HepG2 (cell line): ENCODE results near the gene FKBP10. TPM values are rescaled to one million over a fixed set of nuclear protein-coding genes. Genes with fewer than 3 reads are reported as not detected.

Experiments
- BORCS8-MEF2B ChIP-seq: sonication (generic); formaldehyde crosslinking; IDR thresholded peaks from 2 replicates; pipeline ENCODE4 v1.8.0; 2022; ENCODE audit warnings: mild to moderate bottlenecking, missing genetic modification reagents
- CCDC6 ChIP-seq: sonication (generic); formaldehyde crosslinking; IDR thresholded peaks from 2 replicates; pipeline ENCODE4 v1.8.1; 2022; ENCODE audit warnings: mild to moderate bottlenecking, missing genetic modification reagents, moderate library complexity
- ELF4 ChIP-seq: sonication (generic); formaldehyde crosslinking; IDR thresholded peaks from 2 replicates; pipeline ENCODE4 v1.5.0; 2020; ENCODE audit warnings: missing genetic modification reagents, mild to moderate bottlenecking, moderate library complexity, borderline replicate concordance
- MYC ChIP-seq: sonication (generic); formaldehyde crosslinking; IDR thresholded peaks from 2 replicates; pipeline ENCODE4 v1.9.0; 2021; ENCODE audit warnings: missing genetic modification reagents, borderline replicate concordance
- POGZ ChIP-seq: sonication (generic); formaldehyde crosslinking; IDR thresholded peaks from 2 replicates; pipeline ENCODE4 v1.4.0; 2020; ENCODE audit warnings: mild to moderate bottlenecking, missing genetic modification reagents
- RAD21 ChIP-seq: fragments of 450-650 bp; formaldehyde crosslinking; IDR thresholded peaks from 2 replicates; pipeline ENCODE4 v1.5.0; 2020; ENCODE audit warnings: mild to moderate bottlenecking
- RAD51 ChIP-seq: fragments of 450-650 bp; IDR thresholded peaks from 2 replicates; pipeline ENCODE4 v1.6.1; 2016; ENCODE audit warnings: borderline replicate concordance
- SALL1 ChIP-seq: sonication (generic); formaldehyde crosslinking; IDR thresholded peaks from 2 replicates; pipeline ENCODE4 v1.8.0; 2022; ENCODE audit warnings: mild to moderate bottlenecking, missing genetic modification reagents
- TBP ChIP-seq: sonication (generic); formaldehyde crosslinking; IDR thresholded peaks from 2 replicates; pipeline ENCODE4 v1.5.0; 2020; ENCODE audit warnings: missing genetic modification reagents
- TRIM22 ChIP-seq: fragments of 450-650 bp; IDR thresholded peaks from 2 replicates; pipeline ENCODE4 v1.6.1; 2017
- ZBTB10 ChIP-seq: sonication (generic); formaldehyde crosslinking; IDR thresholded peaks from 2 replicates; pipeline ENCODE4 v1.4.0; 2020; ENCODE audit warnings: missing genetic modification reagents, borderline replicate concordance
- ZNF180 ChIP-seq: sonication (generic); formaldehyde crosslinking; IDR thresholded peaks from 2 replicates; pipeline ENCODE4 v1.4.0; 2020; ENCODE audit warnings: low read depth, missing genetic modification reagents, borderline replicate concordance
- ZNF251 ChIP-seq: sonication (generic); formaldehyde crosslinking; IDR thresholded peaks from 2 replicates; pipeline ENCODE4 v1.9.0; 2021; ENCODE audit warnings: mild to moderate bottlenecking, missing genetic modification reagents
- ZNF326 ChIP-seq: sonication (generic); formaldehyde crosslinking; IDR thresholded peaks from 2 replicates; pipeline ENCODE4 v1.4.0; 2020; ENCODE audit warnings: missing genetic modification reagents, borderline replicate concordance
- ZNF331 ChIP-seq: sonication (generic); formaldehyde crosslinking; IDR thresholded peaks from 2 replicates; pipeline ENCODE4 v1.4.0; 2020; ENCODE audit warnings: missing genetic modification reagents
- ZNF354B ChIP-seq: sonication (generic); formaldehyde crosslinking; IDR thresholded peaks from 2 replicates; pipeline ENCODE4 v1.8.0; 2022; ENCODE audit warnings: mild to moderate bottlenecking, missing genetic modification reagents
- ZNF510 ChIP-seq: sonication (generic); formaldehyde crosslinking; IDR thresholded peaks from 2 replicates; pipeline ENCODE4 v1.4.0; 2020; ENCODE audit warnings: low read depth, mild to moderate bottlenecking, missing genetic modification reagents
- ZNF567 ChIP-seq: sonication (generic); formaldehyde crosslinking; IDR thresholded peaks from 2 replicates; pipeline ENCODE4 v1.8.1; 2023; ENCODE audit warnings: mild to moderate bottlenecking, missing genetic modification reagents, borderline replicate concordance
- ZNF574 ChIP-seq: sonication (generic); formaldehyde crosslinking; IDR thresholded peaks from 2 replicates; pipeline ENCODE4 v1.4.0; 2020; ENCODE audit warnings: missing genetic modification reagents
- polyA plus RNA-seq, 8 experiments: library from polyadenylated mRNA; depleted of rRNA in 3 of 8; stranded (reverse) in 7 of 8; unstranded in 1 of 8; fragments of >200 nt; fragmentation: Illumina TruSeq in 4 of 8; extraction: Trizol in 4 of 8; gene quantifications; 2 replicates each; pipeline versions ENCODE4 v1.2.1 to v1.2.3, GENCODE V29; 2011 to 2016; ENCODE audit warnings: low read depth in 4 of 8, missing spikeins in 1 of 8, mixed read lengths in 1 of 8; ENCODE audit not compliant: insufficient read depth in 1 of 8
- total RNA-seq, 5 experiments: library from RNA; depleted of rRNA; stranded (reverse); fragments of >200 nt; fragmentation: Illumina TruSeq; extraction: Trizol; gene quantifications; 2 replicates each; pipeline ENCODE4 v1.2.3, GENCODE V29; 2016; ENCODE audit warnings: low read depth in 1 of 5
- TF ChIP-seq, protein P1 (sequence below): sonication (generic); formaldehyde crosslinking; IDR thresholded peaks from 2 replicates; pipeline ENCODE4 v1.4.0; 2020; ENCODE audit warnings: missing genetic modification reagents, low read depth, mild to moderate bottlenecking, borderline replicate concordance
- TF ChIP-seq, protein P2 (sequence below): IDR thresholded peaks from 2 replicates; pipeline ENCODE4 v1.6.1; 2018; ENCODE audit warnings: missing genetic modification reagents

FKBP10 gene
- total and polyA plus RNA-seq, 2 of the 13 experiments (the other 11 are each of a cell fraction or from before 2014, with no cell fraction given) = 149 to 573 TPM

- TF ChIP-seq ZNF354B (CRISPR knock-in tag) (no peak), SALL1 (CRISPR knock-in tag) (peak; percentile 81), ZNF510 (CRISPR knock-in tag) (peak; percentile 91), ZNF331 (CRISPR knock-in tag) (peak; percentile 22; the same call in 1 of the 2 replicates), ZNF574 (CRISPR knock-in tag) (peak; percentile 54; the same call in 1 of the 2 replicates), POGZ (CRISPR knock-in tag) (peak; percentile 54), RAD21 (peak; percentile 34; the same call in 1 of the 2 replicates), CCDC6 (CRISPR knock-in tag) (peak; percentile 74; the same call in 1 of the 2 replicates), MYC (CRISPR knock-in tag) (no peak; the same call in 1 of the 2 replicates), ZNF180 (CRISPR knock-in tag) (no peak), ZBTB10 (CRISPR knock-in tag) (0 out of 2 replicates have a peak, but pooled peaks have one; percentile 61), ZNF251 (CRISPR knock-in tag) (no peak), BORCS8-MEF2B (no peak; the same call in 1 of the 2 replicates), TRIM22 (no peak), ELF4 (peak; percentile 76; the same call in 1 of the 2 replicates), ZNF326 (CRISPR knock-in tag) (peak; percentile 65; the same call in 1 of the 2 replicates), TBP (no peak), ZNF567 (CRISPR knock-in tag) (peak; percentile 91; the same call in 1 of the 2 replicates), RAD51 (no peak)
- TF ChIP-seq, protein P1, sequence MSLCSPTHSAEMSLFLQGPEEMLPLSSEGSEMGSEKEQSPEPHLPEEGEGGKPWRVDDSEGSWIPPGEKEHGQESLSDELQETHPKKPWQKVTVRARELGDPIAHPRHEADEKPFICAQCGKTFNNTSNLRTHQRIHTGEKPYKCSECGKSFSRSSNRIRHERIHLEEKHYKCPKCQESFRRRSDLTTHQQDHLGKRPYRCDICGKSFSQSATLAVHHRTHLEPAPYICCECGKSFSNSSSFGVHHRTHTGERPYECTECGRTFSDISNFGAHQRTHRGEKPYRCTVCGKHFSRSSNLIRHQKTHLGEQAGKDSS (CRISPR knock-in tag) = peak; percentile 65; the same call in 1 of the 2 replicates
- TF ChIP-seq, protein P2, sequence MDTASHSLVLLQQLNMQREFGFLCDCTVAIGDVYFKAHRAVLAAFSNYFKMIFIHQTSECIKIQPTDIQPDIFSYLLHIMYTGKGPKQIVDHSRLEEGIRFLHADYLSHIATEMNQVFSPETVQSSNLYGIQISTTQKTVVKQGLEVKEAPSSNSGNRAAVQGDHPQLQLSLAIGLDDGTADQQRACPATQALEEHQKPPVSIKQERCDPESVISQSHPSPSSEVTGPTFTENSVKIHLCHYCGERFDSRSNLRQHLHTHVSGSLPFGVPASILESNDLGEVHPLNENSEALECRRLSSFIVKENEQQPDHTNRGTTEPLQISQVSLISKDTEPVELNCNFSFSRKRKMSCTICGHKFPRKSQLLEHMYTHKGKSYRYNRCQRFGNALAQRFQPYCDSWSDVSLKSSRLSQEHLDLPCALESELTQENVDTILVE (CRISPR knock-in tag) = 0 out of 2 replicates have a peak, but pooled peaks have one; percentile 52
These were observed 40.1 kb upstream of the FKBP10 start (continued) for GRCh38 chr17:41772586-41773189.
